ENCODE results near the gene PARD3B.

PARD3B gene

GRCh38 chr2:204571911-204572310, 26.6 kb downstream of the PARD3B start:
- no peaks in the 10 kb centered on the region for H3K27me3 ChIP-seq (ENCODE audit: low read depth, low read length)
- no peak overlapping the region for H3K27ac ChIP-seq (ENCODE audit: low read length)
- no peaks in the 10 kb centered on the region for H3K9me3 ChIP-seq (ENCODE audit: control insufficient read depth in 1 of 2, low read length in 2 of 2)
- no peaks in the 10 kb centered on the region for H3K36me3 ChIP-seq (ENCODE audit: control insufficient read depth in 1 of 2, insufficient read depth in 2 of 2, low read length in 2 of 2)
- no peak overlapping the region for H3K4me3 ChIP-seq (ENCODE audit: low read depth in 1 of 2, low read length in 2 of 2)
- H3K4me1 ChIP-seq (ENCODE audit: control insufficient read depth in 1 of 2, insufficient read depth in 2 of 2, low read length in 2 of 2), result peaks cover 0 to 12% of the 10 kb centered on the region in 2 donors

GRCh38 chr2:204573221-204573620, 27.9 kb downstream of the PARD3B start:
- Histone ChIP-seq H3K36me3 (ENCODE audit: control insufficient read depth in 1 of 2, insufficient read depth in 2 of 2, low read length in 2 of 2) (no peaks in the 10 kb centered on the region), H3K4me1 (ENCODE audit: control insufficient read depth in 1 of 2, insufficient read depth in 2 of 2, low read length in 2 of 2) (peaks cover 0 to 12% of the 10 kb centered on the region in 2 donors), H3K9me3 (ENCODE audit: control insufficient read depth in 1 of 2, low read length in 2 of 2) (no peaks in the 10 kb centered on the region), H3K27me3 (ENCODE audit: low read depth, low read length) (no peaks in the 10 kb centered on the region), H3K27ac (ENCODE audit: low read length) (no peak overlapping the region), H3K4me3 (ENCODE audit: low read depth in 1 of 2, low read length in 2 of 2) (no peak overlapping the region)

- no peak overlapping the region for H3K27ac ChIP-seq (ENCODE audit: low read length)
- H3K4me3 ChIP-seq (ENCODE audit: low read depth in 1 of 2, low read length in 2 of 2), result no peak overlapping the region
- no peaks in the 10 kb centered on the region for H3K36me3 ChIP-seq (ENCODE audit: control insufficient read depth in 1 of 2, insufficient read depth in 2 of 2, low read length in 2 of 2)
- H3K4me1 ChIP-seq (ENCODE audit: control insufficient read depth in 1 of 2, insufficient read depth in 2 of 2, low read length in 2 of 2), result peaks cover 0 to 12% of the 10 kb centered on the region in 2 donors
- H3K27me3 ChIP-seq (ENCODE audit: low read depth, low read length), result no peaks in the 10 kb centered on the region
- no peaks in the 10 kb centered on the region for H3K9me3 ChIP-seq (ENCODE audit: control insufficient read depth in 1 of 2, low read length in 2 of 2)
These were observed 29.2 kb downstream of the PARD3B start for GRCh38 chr2:204574486-204574885.

- Histone ChIP-seq H3K4me3 (ENCODE audit: low read depth in 1 of 2, low read length in 2 of 2) (no peak overlapping the region), H3K9me3 (ENCODE audit: control insufficient read depth in 1 of 2, low read length in 2 of 2) (no peaks in the 10 kb centered on the region), H3K27me3 (ENCODE audit: low read depth, low read length) (no peaks in the 10 kb centered on the region), H3K4me1 (ENCODE audit: control insufficient read depth in 1 of 2, insufficient read depth in 2 of 2, low read length in 2 of 2) (peaks cover 0 to 7% of the 10 kb centered on the region in 2 donors), H3K27ac (ENCODE audit: low read length) (no peak overlapping the region), H3K36me3 (ENCODE audit: control insufficient read depth in 1 of 2, insufficient read depth in 2 of 2, low read length in 2 of 2) (no peaks in the 10 kb centered on the region)
These were observed 30.2 kb downstream of the PARD3B start for GRCh38 chr2:204575463-204575862.

- Histone ChIP-seq H3K4me3 (ENCODE audit: low read depth in 1 of 2, low read length in 2 of 2) (no peak overlapping the region), H3K4me1 (ENCODE audit: control insufficient read depth in 1 of 2, insufficient read depth in 2 of 2, low read length in 2 of 2) (peaks cover 0 to 5% of the 10 kb centered on the region in 2 donors), H3K27ac (ENCODE audit: low read length) (no peak overlapping the region), H3K36me3 (ENCODE audit: control insufficient read depth in 1 of 2, insufficient read depth in 2 of 2, low read length in 2 of 2) (no peaks in the 10 kb centered on the region), H3K27me3 (ENCODE audit: low read depth, low read length) (no peaks in the 10 kb centered on the region), H3K9me3 (ENCODE audit: control insufficient read depth in 1 of 2, low read length in 2 of 2) (no peaks in the 10 kb centered on the region)
These were observed 31.2 kb downstream of the PARD3B start for GRCh38 chr2:204576362-204576979.

GRCh38 chr2:204578928-204579598, 33.8 kb downstream of the PARD3B start:
- Histone ChIP-seq H3K4me3 (ENCODE audit: low read depth in 1 of 2, low read length in 2 of 2) (no peak overlapping the region), H3K27me3 (ENCODE audit: low read depth, low read length) (no peaks in the 10 kb centered on the region), H3K4me1 (ENCODE audit: control insufficient read depth in 1 of 2, insufficient read depth in 2 of 2, low read length in 2 of 2) (no peaks in the 10 kb centered on the region)

GRCh38 chr2:204581946-204582345, 36.7 kb downstream of the PARD3B start:
- Histone ChIP-seq H3K9me3 (ENCODE audit: control insufficient read depth in 1 of 2, low read length in 2 of 2) (no peaks in the 10 kb centered on the region), H3K4me1 (ENCODE audit: control insufficient read depth in 1 of 2, insufficient read depth in 2 of 2, low read length in 2 of 2) (no peaks in the 10 kb centered on the region), H3K27me3 (ENCODE audit: low read depth, low read length) (no peaks in the 10 kb centered on the region), H3K27ac (ENCODE audit: low read length) (no peak overlapping the region), H3K36me3 (ENCODE audit: control insufficient read depth in 1 of 2, insufficient read depth in 2 of 2, low read length in 2 of 2) (no peaks in the 10 kb centered on the region), H3K4me3 (ENCODE audit: low read depth in 1 of 2, low read length in 2 of 2) (no peak overlapping the region)

More at GRCh38 chr2:204578928-204579598, 33.8 kb downstream of the PARD3B start:
- no peaks in the 10 kb centered on the region for H3K36me3 ChIP-seq (ENCODE audit: control insufficient read depth in 1 of 2, insufficient read depth in 2 of 2, low read length in 2 of 2)
- H3K9me3 ChIP-seq (ENCODE audit: control insufficient read depth in 1 of 2, low read length in 2 of 2), result no peaks in the 10 kb centered on the region
- H3K27ac ChIP-seq (ENCODE audit: low read length), result no peak overlapping the region

GRCh38 chr2:204583773-204584172, 38.5 kb downstream of the PARD3B start:
- H3K36me3 ChIP-seq (ENCODE audit: control insufficient read depth in 1 of 2, insufficient read depth in 2 of 2, low read length in 2 of 2), result no peaks in the 10 kb centered on the region

GRCh38 chr2:204585930-204586329, 40.7 kb downstream of the PARD3B start:
- Histone ChIP-seq H3K27ac (ENCODE audit: low read length) (no peak overlapping the region), H3K9me3 (ENCODE audit: control insufficient read depth in 1 of 2, low read length in 2 of 2) (peaks cover 0 to 7% of the 10 kb centered on the region in 2 donors), H3K27me3 (ENCODE audit: low read depth, low read length) (no peaks in the 10 kb centered on the region), H3K36me3 (ENCODE audit: control insufficient read depth in 1 of 2, insufficient read depth in 2 of 2, low read length in 2 of 2) (no peaks in the 10 kb centered on the region), H3K4me1 (ENCODE audit: control insufficient read depth in 1 of 2, insufficient read depth in 2 of 2, low read length in 2 of 2) (no peaks in the 10 kb centered on the region), H3K4me3 (ENCODE audit: low read depth in 1 of 2, low read length in 2 of 2) (no peak overlapping the region)

More at GRCh38 chr2:204583773-204584172, 38.5 kb downstream of the PARD3B start:
- Histone ChIP-seq H3K4me3 (ENCODE audit: low read depth in 1 of 2, low read length in 2 of 2) (no peak overlapping the region), H3K9me3 (ENCODE audit: control insufficient read depth in 1 of 2, low read length in 2 of 2) (no peaks in the 10 kb centered on the region), H3K27ac (ENCODE audit: low read length) (no peak overlapping the region), H3K4me1 (ENCODE audit: control insufficient read depth in 1 of 2, insufficient read depth in 2 of 2, low read length in 2 of 2) (no peaks in the 10 kb centered on the region), H3K27me3 (ENCODE audit: low read depth, low read length) (no peaks in the 10 kb centered on the region)

- Histone ChIP-seq H3K4me3 (ENCODE audit: low read depth in 1 of 2, low read length in 2 of 2) (no peak overlapping the region), H3K36me3 (ENCODE audit: control insufficient read depth in 1 of 2, insufficient read depth in 2 of 2, low read length in 2 of 2) (no peaks in the 10 kb centered on the region), H3K27ac (ENCODE audit: low read length) (no peak overlapping the region), H3K9me3 (ENCODE audit: control insufficient read depth in 1 of 2, low read length in 2 of 2) (peaks cover 0 to 7% of the 10 kb centered on the region in 2 donors), H3K27me3 (ENCODE audit: low read depth, low read length) (no peaks in the 10 kb centered on the region), H3K4me1 (ENCODE audit: control insufficient read depth in 1 of 2, insufficient read depth in 2 of 2, low read length in 2 of 2) (no peaks in the 10 kb centered on the region)
These were observed 41.3 kb downstream of the PARD3B start for GRCh38 chr2:204586444-204587180.

- no peak overlapping the region for H3K27ac ChIP-seq (ENCODE audit: low read length)
- peaks cover 0 to 7% of the 10 kb centered on the region in 2 donors for H3K9me3 ChIP-seq (ENCODE audit: control insufficient read depth in 1 of 2, low read length in 2 of 2)
- no peaks in the 10 kb centered on the region for H3K36me3 ChIP-seq (ENCODE audit: control insufficient read depth in 1 of 2, insufficient read depth in 2 of 2, low read length in 2 of 2)
- no peaks in the 10 kb centered on the region for H3K27me3 ChIP-seq (ENCODE audit: low read depth, low read length)
- H3K4me1 ChIP-seq (ENCODE audit: control insufficient read depth in 1 of 2, insufficient read depth in 2 of 2, low read length in 2 of 2), result no peaks in the 10 kb centered on the region
- no peak overlapping the region for H3K4me3 ChIP-seq (ENCODE audit: low read depth in 1 of 2, low read length in 2 of 2)
These were observed 44.8 kb downstream of the PARD3B start for GRCh38 chr2:204590063-204590462.
